C4-2B (cell line): ENCODE results near the gene DGCR8.

Source experiments
- H3K27ac ChIP-seq: fragments of 450-650 bp; 2 replicates; pipeline ENCODE4 v1.5.1; 2017
- ZFX ChIP-seq: fragments of 450-650 bp; IDR thresholded peaks from 2 replicates; pipeline ENCODE4 v1.6.1; 2017
- TF ChIP-seq, protein P1 (sequence below): fragments of 450-650 bp; conservative IDR thresholded peaks from 2 replicates; pipeline ENCODE4 v1.5.1; 2017; ENCODE audit warnings: mild to moderate bottlenecking

DGCR8 gene

DNA sequence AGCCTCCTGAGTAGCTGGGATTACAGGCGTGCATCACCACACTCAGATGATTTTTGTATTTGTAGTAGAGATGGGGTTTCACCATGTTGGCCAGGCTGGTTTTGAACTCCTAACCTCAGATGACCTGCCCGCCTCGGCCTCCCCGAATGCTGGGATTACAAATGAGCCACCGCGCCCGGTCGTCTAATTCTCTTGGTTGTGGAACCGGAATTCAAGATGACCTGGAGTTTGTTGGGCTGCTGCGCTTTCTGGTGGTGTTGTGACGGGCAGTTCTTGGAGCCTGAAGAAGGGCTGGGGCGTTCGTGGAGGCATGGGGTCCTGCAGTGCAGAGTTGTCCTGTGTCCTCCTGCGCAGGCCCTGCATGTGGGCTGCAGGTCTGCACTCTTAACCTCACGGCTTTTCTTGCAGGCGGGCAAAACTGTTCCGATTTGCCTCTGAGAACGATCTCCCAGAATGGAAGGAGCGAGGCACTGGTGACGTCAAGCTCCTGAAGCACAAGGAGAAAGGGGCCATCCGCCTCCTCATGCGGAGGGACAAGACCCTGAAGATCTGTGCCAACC is 41.9 kb downstream of the DGCR8 start:
- no peak overlapping the region for H3K27ac ChIP-seq
- no peak for TF ChIP-seq ZFX
- TF ChIP-seq, protein P1, sequence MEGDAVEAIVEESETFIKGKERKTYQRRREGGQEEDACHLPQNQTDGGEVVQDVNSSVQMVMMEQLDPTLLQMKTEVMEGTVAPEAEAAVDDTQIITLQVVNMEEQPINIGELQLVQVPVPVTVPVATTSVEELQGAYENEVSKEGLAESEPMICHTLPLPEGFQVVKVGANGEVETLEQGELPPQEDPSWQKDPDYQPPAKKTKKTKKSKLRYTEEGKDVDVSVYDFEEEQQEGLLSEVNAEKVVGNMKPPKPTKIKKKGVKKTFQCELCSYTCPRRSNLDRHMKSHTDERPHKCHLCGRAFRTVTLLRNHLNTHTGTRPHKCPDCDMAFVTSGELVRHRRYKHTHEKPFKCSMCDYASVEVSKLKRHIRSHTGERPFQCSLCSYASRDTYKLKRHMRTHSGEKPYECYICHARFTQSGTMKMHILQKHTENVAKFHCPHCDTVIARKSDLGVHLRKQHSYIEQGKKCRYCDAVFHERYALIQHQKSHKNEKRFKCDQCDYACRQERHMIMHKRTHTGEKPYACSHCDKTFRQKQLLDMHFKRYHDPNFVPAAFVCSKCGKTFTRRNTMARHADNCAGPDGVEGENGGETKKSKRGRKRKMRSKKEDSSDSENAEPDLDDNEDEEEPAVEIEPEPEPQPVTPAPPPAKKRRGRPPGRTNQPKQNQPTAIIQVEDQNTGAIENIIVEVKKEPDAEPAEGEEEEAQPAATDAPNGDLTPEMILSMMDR = no peak

DNA sequence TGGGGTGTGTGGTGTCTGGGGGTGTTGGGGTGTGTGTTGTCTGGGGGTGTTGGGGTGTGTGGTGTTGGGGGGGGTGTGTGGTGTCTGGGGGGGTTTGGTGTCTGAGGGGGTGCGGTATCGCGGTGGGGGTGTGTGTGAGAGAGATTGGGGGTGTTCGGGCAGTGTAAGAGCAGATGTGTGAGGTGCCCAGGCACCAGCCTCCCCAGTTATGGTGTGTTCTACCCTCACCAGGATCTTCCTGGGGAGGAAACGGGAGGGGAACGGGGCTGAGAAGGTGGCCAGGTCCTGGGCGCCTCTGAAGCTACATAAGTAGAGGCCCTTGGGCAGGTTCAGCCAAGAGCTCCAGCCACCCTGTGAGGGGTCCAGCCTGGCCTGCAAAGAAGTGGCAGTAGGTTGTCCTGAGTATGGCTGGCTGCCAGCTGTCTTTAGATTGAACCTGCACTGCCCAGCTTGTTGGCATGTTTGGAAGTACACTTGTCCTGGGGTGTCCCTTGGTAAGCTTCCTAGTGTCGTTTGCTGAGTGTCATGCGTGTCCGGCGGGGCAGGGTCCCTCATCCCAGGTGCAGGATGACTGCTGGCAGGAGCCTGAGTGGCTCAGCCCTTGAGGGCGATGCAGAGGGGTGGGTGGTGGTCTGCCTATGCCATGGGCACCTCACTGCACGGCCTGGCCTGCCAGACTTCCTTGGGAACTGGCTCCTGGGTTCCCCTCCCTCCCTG is 43.5 kb downstream of the DGCR8 start:
- H3K27ac ChIP-seq = no peak overlapping the region
- TF ChIP-seq, protein P1 = no peak
- TF ChIP-seq ZFX = no peak

DNA sequence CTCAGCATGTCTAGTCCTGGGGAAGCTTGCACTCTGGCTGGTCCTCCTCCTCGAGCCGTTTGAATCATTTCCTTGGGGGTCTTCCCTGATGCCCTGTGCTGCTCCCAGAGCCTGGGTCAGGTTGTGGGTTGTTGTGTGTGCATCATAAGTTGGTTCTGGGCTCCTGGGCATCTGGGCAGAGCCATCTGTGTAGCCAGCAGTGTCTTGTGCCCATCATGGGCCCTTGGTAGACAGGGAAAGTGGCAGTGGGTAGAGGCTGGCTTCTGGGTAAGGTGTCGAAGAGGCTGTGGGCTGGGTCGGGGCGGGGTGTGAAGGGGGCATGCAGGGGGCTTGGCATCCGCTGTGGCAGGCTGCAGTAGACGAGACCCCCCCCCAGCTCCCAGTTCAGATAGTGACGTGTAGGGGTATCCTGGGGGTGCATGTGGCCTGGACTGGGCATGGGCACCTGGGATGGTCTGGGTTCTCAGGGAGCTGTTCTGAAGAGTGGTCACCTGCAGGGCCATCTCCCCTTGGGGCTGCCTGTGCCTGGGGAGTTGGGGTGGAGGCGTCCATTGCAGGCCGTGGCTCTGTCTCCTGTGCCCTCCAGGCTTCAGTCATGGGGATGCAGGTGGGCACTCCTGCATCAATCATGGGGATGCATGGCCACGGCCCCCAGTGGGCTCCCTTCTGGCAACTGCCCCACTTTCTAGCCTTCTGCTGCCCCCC is 44.2 kb downstream of the DGCR8 start:
- TF ChIP-seq, protein P1 = no peak
- TF ChIP-seq ZFX = no peak

DNA sequence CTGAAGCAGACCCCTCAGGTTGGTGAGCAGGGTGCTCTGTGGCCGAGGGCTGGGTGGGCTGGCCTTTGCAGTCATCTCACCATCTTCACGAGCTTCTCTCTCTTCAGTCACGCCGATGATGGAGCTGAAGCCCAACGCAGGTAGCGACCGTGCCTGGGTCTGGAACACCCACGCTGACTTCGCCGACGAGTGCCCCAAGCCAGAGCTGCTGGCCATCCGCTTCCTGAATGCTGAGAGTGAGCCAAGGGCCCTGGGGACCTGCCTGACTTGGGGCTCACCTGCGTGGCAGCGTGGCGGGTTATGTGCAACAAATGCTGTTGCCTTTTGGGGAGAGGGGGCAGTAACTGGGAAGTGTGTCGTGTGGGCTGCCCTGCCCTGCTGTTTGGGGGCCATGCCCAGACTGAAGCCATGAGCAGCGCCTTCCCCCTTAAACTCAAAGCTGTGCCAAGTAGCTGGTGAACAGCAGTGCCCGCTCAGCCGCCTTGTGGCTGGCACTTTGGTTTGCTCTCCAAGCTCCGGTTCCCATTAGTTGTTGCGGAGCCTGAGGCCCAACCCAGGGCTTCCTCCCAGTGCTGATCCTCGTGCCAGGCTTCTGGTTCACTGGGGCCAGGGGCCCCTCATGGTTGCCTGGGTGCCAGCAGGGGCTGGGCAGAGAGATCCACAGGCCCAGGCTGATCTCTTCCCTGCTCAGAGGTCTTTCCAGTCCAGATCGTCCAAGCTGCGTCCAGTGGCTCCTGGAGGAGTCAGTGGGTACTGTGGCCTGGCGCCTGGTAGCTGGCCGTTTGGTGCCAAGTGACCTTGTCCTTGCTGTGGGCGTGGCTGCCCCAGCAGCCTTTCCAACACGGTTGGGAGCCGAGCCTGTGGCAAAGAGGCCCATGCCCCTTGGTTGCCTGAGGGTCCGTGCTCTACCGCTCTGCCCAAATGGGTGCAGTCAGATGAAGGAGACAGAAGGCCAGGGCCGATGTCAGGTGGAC is 45.4 kb downstream of the DGCR8 start:
- no peak overlapping the region for H3K27ac ChIP-seq
- TF ChIP-seq, protein P1 = no peak
- TF ChIP-seq ZFX = no peak

More for the DNA sequence above, 44.2 kb downstream of the DGCR8 start:
- H3K27ac ChIP-seq = no peak overlapping the region

DNA sequence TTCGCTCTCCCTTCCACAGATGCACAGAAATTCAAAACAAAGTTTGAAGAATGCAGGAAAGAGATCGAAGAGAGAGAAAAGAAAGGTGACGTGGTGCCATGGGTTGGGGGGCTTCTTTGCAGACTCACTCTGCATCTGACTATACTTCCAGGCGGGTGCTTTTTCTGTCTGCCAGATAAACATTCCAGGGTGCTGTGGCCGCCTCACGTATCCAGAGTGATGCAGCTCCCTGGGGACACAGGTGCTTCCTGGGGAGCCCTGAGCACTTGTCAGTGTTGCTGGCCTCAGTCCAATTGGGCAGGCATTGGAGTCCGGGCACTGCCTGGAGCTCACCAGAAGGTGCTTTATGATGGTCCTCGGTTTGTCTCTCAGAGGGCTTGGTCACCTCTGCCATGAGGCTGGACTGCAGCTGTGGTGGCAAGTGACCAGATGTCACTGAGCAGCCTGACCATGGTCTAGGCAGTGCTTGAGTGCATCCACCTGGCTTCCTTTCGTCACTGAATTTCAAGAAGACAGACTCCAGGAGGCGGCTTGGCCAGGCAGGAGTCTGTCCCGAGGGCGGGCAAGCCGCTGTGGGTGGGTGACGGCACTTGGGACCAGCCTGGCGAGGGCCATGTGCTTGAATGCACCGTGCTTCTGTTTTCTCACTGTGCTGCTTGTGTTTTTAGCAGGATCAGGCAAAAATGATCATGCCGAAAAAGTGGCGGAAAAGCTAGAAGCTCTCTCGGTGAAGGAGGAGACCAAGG is 46.4 kb downstream of the DGCR8 start:
- no peak for TF ChIP-seq ZFX
- TF ChIP-seq, protein P1 = no peak
- no peak overlapping the region for H3K27ac ChIP-seq

DNA sequence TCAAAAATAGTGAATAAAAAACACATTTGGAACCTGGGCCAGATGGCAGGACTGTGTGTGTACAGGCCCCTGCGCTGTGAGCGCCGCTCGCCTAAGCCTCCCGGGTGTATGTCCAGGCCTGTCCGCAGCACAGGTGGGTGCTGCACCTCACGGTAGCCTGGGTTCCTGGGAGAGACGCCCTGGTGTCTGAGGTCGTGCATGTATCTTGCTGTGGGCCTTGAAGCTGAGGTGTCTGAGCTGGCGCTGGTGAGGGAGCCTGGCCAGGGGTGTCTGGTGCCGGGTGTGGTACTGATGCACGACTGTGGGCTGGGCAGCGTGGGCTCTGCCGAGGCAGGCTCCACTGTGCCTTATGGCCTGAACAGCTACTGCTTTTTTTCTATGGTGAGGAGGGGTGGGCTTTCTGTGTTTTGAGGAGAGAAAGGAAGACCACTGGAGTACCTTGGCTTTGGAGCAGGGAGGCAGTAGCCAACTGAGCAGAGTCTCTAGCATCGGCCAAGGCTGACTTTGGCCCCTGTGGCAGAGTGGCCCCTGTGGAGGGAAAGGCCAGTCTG is 47.4 kb downstream of the DGCR8 start:
- TF ChIP-seq, protein P1 = no peak
- TF ChIP-seq ZFX = no peak
- H3K27ac ChIP-seq = no peak overlapping the region
